AG04449 (cell line): ENCODE results near the gene UPP2.

ENCODE experiments used
- CTCF ChIA-PET: fragments of 350-600 bp; formaldehyde crosslinking; extraction: SDS; loops from one replicate; lab custom pipeline; 2021; ENCODE audit warnings: antibody characterized with exemption; lab: Yijun Ruan, JAX
- POLR2A ChIA-PET: fragments of 400-600, 350-600 bp; formaldehyde crosslinking; extraction: SDS; loops from one replicate; lab custom pipeline; 2020; ENCODE audit warnings: antibody characterized with exemption, inconsistent platforms; lab: Yijun Ruan, JAX
- DNase-seq: peaks from one replicate; pipeline ENCODE4 v3.0.0-alpha.2; 2010; ENCODE audit warnings: low read depth, low spot score
- H3K4me3 ChIP-seq: 2 replicates; pipeline ENCODE4 v1.5.1; 2011; ENCODE audit warnings: low read depth, mild to moderate bottlenecking, control low read depth, low read length
- TF ChIP-seq, protein P1 (sequence below): IDR thresholded peaks from one replicate; pipeline ENCODE4 v1.5.1; 2011; ENCODE audit warnings: mild to moderate bottlenecking, moderate library complexity, low read length, control low read depth, inconsistent platforms; ENCODE audit not compliant: insufficient read depth; ENCODE audit errors: missing control alignments

UPP2 gene

DNA sequence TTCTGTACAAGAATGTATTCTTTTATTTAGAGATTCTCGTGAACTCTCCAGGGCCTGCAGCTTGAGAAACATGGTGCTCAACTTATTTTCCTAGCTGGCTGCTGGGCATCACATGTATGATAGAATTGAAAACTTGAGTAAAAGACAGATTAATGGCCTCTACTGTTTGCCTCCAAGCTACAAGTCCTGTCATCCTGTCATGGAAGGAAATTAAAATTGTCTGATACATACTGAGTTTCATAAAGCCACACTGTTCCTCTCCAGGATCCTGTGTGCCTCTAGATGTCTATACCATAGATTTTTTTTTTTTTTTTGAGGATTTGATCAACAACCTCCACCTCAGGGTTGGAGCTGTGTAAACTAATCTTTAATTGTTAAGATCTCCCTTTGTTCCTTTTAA, 38.5 kb downstream of the UPP2 start:
- H3K4me3 ChIP-seq = no peak overlapping the region
- CTCF ChIA-PET = no interaction called here
- POLR2A ChIA-PET = no interaction called here
- DNase-seq = no peak
- TF ChIP-seq, protein P1, sequence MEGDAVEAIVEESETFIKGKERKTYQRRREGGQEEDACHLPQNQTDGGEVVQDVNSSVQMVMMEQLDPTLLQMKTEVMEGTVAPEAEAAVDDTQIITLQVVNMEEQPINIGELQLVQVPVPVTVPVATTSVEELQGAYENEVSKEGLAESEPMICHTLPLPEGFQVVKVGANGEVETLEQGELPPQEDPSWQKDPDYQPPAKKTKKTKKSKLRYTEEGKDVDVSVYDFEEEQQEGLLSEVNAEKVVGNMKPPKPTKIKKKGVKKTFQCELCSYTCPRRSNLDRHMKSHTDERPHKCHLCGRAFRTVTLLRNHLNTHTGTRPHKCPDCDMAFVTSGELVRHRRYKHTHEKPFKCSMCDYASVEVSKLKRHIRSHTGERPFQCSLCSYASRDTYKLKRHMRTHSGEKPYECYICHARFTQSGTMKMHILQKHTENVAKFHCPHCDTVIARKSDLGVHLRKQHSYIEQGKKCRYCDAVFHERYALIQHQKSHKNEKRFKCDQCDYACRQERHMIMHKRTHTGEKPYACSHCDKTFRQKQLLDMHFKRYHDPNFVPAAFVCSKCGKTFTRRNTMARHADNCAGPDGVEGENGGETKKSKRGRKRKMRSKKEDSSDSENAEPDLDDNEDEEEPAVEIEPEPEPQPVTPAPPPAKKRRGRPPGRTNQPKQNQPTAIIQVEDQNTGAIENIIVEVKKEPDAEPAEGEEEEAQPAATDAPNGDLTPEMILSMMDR = no peak

DNA sequence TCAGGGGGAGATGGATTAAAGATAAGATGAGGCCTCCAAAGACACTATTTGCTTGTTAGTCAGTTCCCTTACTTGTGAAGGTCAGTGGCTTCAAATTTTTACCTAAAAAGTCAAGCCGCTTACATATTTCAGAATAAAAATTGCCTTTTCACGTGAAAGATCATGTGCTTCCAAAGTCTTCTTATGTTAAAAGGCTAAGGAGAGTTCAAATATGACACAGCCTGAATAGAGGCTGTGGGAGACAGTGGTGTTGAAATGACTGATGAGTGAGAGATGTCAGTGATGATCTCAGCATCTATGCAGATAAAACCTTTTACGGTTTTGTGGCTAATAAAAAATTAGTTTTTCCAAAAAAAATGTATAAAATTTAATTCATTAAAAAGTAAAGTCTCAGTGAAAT, 40.5 kb downstream of the UPP2 start:
- POLR2A ChIA-PET = no interaction called here

DNA sequence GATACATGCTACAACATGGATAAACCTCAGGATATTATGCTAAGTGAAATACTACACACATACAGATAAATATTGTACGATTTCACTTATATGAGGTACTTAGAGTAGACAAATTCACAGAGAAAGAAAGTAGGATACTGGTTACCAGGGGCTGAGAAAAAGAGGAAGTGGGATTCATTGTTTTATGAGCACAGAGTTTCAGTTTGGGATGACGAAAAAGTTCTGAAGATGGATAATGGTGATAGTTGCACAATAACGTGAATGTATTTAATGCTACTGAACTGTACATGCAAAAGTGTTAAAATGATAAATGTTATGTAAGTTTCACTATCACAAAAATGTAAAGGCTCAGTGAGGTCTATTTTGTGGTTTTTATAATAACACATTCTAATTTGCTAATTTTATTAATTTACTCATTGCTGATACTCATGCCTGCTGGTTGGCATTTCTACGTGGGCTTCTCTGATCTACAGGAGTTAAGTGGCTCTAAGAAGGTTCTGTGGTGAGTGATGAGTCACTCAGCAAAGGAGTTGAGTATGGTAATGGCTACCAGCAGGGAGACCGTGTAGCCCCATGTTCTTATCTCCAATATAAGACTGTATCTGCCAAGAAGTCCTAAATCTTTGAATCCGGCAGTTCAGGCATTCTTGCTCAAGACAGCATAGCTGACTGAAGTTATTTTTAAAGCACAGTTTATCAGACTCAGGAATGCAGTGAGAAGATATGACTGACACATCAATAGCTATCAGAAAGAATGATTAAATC, 41.1 kb downstream of the UPP2 start:
- no peak for DNase-seq
- ChIA-PET POLR2A (no interaction called here), CTCF (no interaction called here)
- TF ChIP-seq, protein P1 = no peak
- H3K4me3 ChIP-seq = no peak overlapping the region

More for the DNA sequence above, 40.5 kb downstream of the UPP2 start:
- CTCF ChIA-PET = no interaction called here
- TF ChIP-seq, protein P1 = no peak
- no peak for DNase-seq
- no peak overlapping the region for H3K4me3 ChIP-seq

DNA sequence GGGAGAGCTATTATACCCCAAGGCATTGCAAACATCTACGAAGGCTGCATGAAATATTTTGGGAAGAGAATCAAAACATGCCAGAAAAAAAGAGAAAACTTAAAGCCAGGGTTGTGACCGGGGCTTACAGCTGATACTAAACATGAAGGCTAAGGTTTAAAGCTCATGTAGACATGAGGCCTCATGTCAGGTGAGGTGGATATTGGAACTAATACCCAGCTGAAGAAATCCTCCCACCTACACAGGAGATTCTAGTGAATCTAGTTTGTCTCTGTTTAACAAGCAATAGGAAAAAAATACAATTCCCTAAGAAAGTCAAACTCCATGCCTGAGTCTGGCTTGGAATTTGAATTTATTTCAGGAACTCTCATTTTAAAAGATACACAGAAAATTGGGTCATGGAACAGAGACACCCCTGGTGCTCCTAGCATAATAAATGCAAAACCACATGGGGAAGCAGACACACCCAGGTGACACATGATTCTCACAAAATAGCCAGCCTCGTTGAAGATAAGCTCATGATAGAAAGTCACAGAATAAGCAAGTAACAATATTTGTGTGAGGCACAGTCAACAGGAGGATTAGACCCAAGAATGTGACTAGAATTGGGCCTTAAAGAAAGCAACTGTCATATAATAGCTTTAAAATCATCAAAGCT, 42.2 kb downstream of the UPP2 start:
- POLR2A ChIA-PET = no interaction called here
- TF ChIP-seq, protein P1 = no peak
- CTCF ChIA-PET = no interaction called here
- DNase-seq = no peak
- no peak overlapping the region for H3K4me3 ChIP-seq

DNA sequence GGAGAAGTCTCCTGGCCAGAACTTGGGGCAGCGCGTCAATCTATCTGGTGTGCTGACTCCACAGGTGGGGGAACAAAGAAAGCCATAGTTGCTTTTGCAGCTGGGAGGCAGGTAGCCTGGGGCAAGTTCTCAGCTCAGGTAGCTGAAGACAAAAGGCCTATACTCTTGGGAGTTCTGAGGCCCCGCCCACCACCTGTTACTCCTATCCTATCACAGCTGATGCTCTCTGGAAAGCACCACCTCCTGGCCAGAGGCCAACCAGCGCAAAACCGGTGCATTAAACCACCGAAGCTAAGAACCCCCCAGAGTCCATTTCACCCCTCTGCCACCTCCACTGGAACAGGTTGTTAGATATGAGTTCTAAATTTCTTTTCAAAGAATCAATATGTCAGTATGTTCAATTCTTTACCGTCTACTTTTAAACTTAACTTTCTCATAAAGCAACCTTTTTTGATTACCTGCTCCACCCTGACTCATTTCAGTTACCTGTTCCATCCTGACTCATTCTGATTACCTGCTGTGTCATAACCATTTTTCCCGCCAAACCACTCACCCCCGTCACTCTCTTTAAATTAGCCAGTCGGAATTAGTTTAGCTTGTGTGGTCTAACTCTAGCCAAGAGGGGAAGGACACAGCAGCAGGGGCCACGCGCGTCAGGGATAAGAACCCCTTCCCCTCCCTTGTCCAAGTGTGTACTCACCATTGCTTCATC, 43.4 kb downstream of the UPP2 start:
- POLR2A ChIA-PET = no interaction called here
- H3K4me3 ChIP-seq = no peak overlapping the region
- no peak for DNase-seq
- TF ChIP-seq, protein P1 = no peak
- CTCF ChIA-PET = no interaction called here
